ENCODE data around the gene HS1BP3. TPM values are rescaled to one million over a fixed set of nuclear protein-coding genes. Genes with fewer than 3 reads are reported as not detected.

Gene HS1BP3
- total RNA-seq, 2 experiments from 2014 or later = 14.1 to 14.4 TPM

- no peaks in the 10 kb centered on the region for H3K36me3 Mint-ChIP-seq (ENCODE audit: low read depth)
- ChIA-PET CTCF (interaction anchor here (1.2 to 1.4 kb wide), 2 partner anchors 10 to 14 kb away, joined by 4 read pairs; no protein-coding TSS in a partner anchor), POLR2A (no interaction called here)
- H3K27me3 Mint-ChIP-seq = no peaks in the 10 kb centered on the region
- H3K27ac Mint-ChIP-seq = no peak overlapping the region
- H3K9me3 Mint-ChIP-seq = no peaks in the 10 kb centered on the region
- no peak for DNase-seq
- peaks cover 5% of the 10 kb centered on the region for H3K4me1 Mint-ChIP-seq
- H3K4me3 Mint-ChIP-seq = no peak overlapping the region
Measured at GRCh38 chr2:20590704-20591515, 60.0 kb downstream of the HS1BP3 start.

GRCh38 chr2:20589975-20590703, 60.8 kb downstream of the HS1BP3 start:
- H3K9me3 Mint-ChIP-seq = no peaks in the 10 kb centered on the region
- no peak overlapping the region for H3K4me3 Mint-ChIP-seq
- no peaks in the 10 kb centered on the region for H3K36me3 Mint-ChIP-seq (ENCODE audit: low read depth)
- H3K4me1 Mint-ChIP-seq = no peaks in the 10 kb centered on the region
- no peaks in the 10 kb centered on the region for H3K27me3 Mint-ChIP-seq
- POLR2A ChIA-PET = no interaction called here
- H3K27ac Mint-ChIP-seq = no peak overlapping the region
- CTCF ChIA-PET = interaction anchor here (0.5 to 1.4 kb wide), 4 partner anchors 9 to 71 kb away, joined by 3 to 4 read pairs (median 4); no protein-coding TSS in a partner anchor
- DNase-seq = no peak

DNA sequence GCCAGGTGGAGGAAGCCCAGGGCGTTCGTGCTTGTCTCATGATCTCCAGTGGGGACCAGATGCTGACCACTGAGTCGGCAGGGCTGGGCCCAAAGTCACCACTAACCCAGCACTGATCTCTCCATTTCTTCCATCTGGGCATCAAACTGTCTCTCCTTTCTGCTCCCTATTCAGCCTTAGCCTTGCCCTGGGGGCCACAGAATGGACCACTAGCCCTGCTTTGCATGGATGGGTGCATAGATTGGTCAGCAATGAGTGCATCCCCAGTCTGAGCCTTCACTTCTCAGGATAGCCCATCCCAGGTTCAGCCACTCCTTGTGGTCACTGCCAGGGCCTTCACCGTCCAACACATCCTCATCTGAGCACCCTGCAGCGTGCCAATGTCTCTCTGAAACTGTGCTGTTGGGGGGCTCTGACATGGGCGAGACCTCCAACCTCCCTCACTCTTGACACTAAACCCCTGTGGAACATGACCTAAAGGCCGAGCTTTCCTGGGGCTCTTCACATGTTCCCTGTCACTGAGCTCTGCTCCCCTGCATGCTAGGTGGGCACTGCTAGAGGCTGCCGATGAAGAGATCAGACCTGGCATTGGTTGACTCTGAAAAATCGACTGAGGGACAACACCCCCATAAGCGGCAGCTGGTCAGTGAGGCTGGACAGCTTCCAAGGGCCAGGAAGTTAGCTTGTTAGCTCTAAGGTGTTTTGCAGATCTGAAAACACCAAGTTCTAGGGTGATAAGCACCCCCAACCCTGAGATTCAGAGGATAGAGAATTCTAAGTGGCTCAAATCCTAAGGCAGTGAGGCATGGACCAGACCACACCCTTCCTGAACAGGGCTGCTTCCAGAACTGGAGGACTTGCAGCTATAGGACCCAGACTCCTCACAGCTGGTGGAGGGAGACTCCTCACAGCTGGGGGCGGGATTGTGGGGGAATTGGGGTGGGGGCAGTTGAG, 61.7 kb downstream of the HS1BP3 start:
- Mint-ChIP-seq H3K4me3 (no peak overlapping the region), H3K27me3 (no peaks in the 10 kb centered on the region), H3K9me3 (no peaks in the 10 kb centered on the region), H3K4me1 (no peaks in the 10 kb centered on the region), H3K36me3 (ENCODE audit: low read depth) (no peaks in the 10 kb centered on the region), H3K27ac (no peak overlapping the region)
- ChIA-PET POLR2A (no interaction called here), CTCF (interaction anchor here (0.5 to 1.4 kb wide), 5 partner anchors 8 to 72 kb away, joined by 3 to 4 read pairs (median 4); no protein-coding TSS in a partner anchor)
- no peak for DNase-seq

GRCh38 chr2:20585710-20586594, 64.9 kb downstream of the HS1BP3 start:
- no peaks in the 10 kb centered on the region for H3K4me1 Mint-ChIP-seq
- H3K27me3 Mint-ChIP-seq = no peaks in the 10 kb centered on the region
- DNase-seq = no peak
- ChIA-PET CTCF (interaction anchor here (1.2 to 1.8 kb wide), 4 partner anchors 10 to 29 kb away, joined by 3 to 5 read pairs (median 5); no protein-coding TSS in a partner anchor), POLR2A (no interaction called here)
- no peak overlapping the region for H3K27ac Mint-ChIP-seq
- H3K9me3 Mint-ChIP-seq = peaks cover 2% of the 10 kb centered on the region
- no peaks in the 10 kb centered on the region for H3K36me3 Mint-ChIP-seq (ENCODE audit: low read depth)
- no peak overlapping the region for H3K4me3 Mint-ChIP-seq

- POLR2A ChIA-PET = no interaction called here
- CTCF ChIA-PET = interaction anchor here (1.7 to 1.8 kb wide), 2 partner anchors 9 to 11 kb away, joined by 5 read pairs; no protein-coding TSS in a partner anchor
- Mint-ChIP-seq H3K27me3 (no peaks in the 10 kb centered on the region), H3K4me1 (no peaks in the 10 kb centered on the region), H3K27ac (no peak overlapping the region), H3K9me3 (peaks cover 2% of the 10 kb centered on the region), H3K36me3 (ENCODE audit: low read depth) (no peaks in the 10 kb centered on the region), H3K4me3 (no peak overlapping the region)
- no peak for DNase-seq
Measured at GRCh38 chr2:20585359-20585709, 65.6 kb downstream of the HS1BP3 start.

- CTCF ChIA-PET = interaction anchor here (1.7 to 1.8 kb wide), 2 partner anchors 8 to 12 kb away, joined by 5 read pairs; no protein-coding TSS in a partner anchor
- POLR2A ChIA-PET = no interaction called here
- H3K4me1 Mint-ChIP-seq = peaks cover 2% of the 10 kb centered on the region
- DNase-seq = no peak
- no peak overlapping the region for H3K27ac Mint-ChIP-seq
- no peak overlapping the region for H3K4me3 Mint-ChIP-seq
- peaks cover 2% of the 10 kb centered on the region for H3K9me3 Mint-ChIP-seq
- H3K36me3 Mint-ChIP-seq (ENCODE audit: low read depth) = no peaks in the 10 kb centered on the region
- no peaks in the 10 kb centered on the region for H3K27me3 Mint-ChIP-seq
Measured at GRCh38 chr2:20584399-20585358, 66.2 kb downstream of the HS1BP3 start.

DNA sequence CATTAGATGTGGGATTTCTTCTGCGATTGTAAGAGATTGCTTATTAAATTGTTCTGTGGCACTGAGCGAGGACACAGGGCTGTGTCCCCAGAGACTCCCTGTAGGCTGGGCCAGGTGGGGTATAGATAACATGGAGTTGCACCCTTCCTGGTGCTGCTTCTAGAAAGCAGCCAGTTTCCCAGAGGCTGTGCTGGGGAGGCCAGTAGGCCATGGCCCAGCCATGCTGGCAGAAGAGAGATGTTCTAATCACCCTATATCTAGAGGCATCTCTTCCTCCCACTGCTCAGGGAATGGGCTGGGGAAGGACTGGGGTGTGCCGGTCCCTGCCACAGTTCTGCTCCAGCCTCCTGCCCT, 66.9 kb downstream of the HS1BP3 start:
- Mint-ChIP-seq H3K9me3 (peaks cover 2% of the 10 kb centered on the region), H3K36me3 (ENCODE audit: low read depth) (no peaks in the 10 kb centered on the region), H3K27me3 (no peaks in the 10 kb centered on the region), H3K4me1 (peaks cover 2% of the 10 kb centered on the region), H3K27ac (no peak overlapping the region), H3K4me3 (no peak overlapping the region)
- ChIA-PET POLR2A (no interaction called here), CTCF (no interaction called here)
- no peak for DNase-seq

DNA sequence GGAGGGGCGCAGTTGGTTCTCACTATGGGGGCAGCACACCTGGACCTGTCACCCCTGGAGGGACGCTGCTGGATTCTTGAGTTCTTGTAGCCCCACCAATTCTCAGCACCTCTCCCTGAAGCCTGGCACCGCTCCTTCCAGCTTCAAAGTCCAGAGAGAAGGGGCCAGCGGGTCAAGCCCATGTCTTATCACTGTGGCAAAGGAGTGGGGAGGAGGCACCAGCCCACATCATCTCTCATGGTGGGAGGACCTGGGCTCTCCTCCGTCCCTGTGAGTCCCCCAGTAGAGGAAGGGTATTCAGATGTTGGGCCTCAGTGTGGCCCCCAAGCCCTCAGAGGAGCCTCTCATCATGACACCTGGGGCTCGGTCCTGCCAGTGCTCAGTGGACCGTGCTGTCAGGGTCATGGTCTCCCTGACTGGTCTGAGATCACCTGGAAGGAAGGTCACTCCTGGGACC, 67.4 kb downstream of the HS1BP3 start:
- Mint-ChIP-seq H3K27ac (no peak overlapping the region), H3K9me3 (peaks cover 2% of the 10 kb centered on the region), H3K4me1 (peaks cover 2% of the 10 kb centered on the region), H3K27me3 (no peaks in the 10 kb centered on the region), H3K36me3 (ENCODE audit: low read depth) (no peaks in the 10 kb centered on the region), H3K4me3 (no peak overlapping the region)
- ChIA-PET CTCF (no interaction called here), POLR2A (no interaction called here)
- no peak for DNase-seq

GRCh38 chr2:20582600-20583221, 68.2 kb downstream of the HS1BP3 start:
- H3K27ac Mint-ChIP-seq = no peak overlapping the region
- H3K9me3 Mint-ChIP-seq = peaks cover 2% of the 10 kb centered on the region
- POLR2A ChIA-PET = no interaction called here
- CTCF ChIA-PET = no interaction called here
- no peaks in the 10 kb centered on the region for H3K36me3 Mint-ChIP-seq (ENCODE audit: low read depth)
- H3K27me3 Mint-ChIP-seq = no peaks in the 10 kb centered on the region
- H3K4me1 Mint-ChIP-seq = peaks cover 2% of the 10 kb centered on the region
- DNase-seq = no peak
- H3K4me3 Mint-ChIP-seq = no peak overlapping the region

- Mint-ChIP-seq H3K4me3 (no peak overlapping the region), H3K36me3 (ENCODE audit: low read depth) (peaks cover 9% of the 10 kb centered on the region), H3K9me3 (peaks cover 2% of the 10 kb centered on the region), H3K4me1 (peaks cover 20% of the 10 kb centered on the region), H3K27ac (no peak overlapping the region), H3K27me3 (no peaks in the 10 kb centered on the region)
- DNase-seq = no peak
- ChIA-PET CTCF (interaction anchor here (0.7 to 1.5 kb wide), 5 partner anchors 9 to 48 kb away, joined by 3 to 4 read pairs (median 3); no protein-coding TSS in a partner anchor), POLR2A (no interaction called here)
Measured at GRCh38 chr2:20580690-20581437, 70.0 kb downstream of the HS1BP3 start.

All from activated CD4-positive, alpha-beta T cell treated with anti-CD3 and anti-CD28 coated beads, Interleukin-2, amount 10 ng/mL, durations not matched to agents 7 days and 5 days (primary cell).